ENCODE results near the gene RAB3C.

Gene RAB3C

GRCh38 chr5:58765058-58765457 is 182.2 kb downstream of the RAB3C start:
- Histone ChIP-seq H3K9me3 (ENCODE audit: insufficient read depth, low read depth, low read length) (no peaks in the 10 kb centered on the region), H2AFZ (ENCODE audit: low read length) (no peak overlapping the region), H3K4me2 (ENCODE audit: low read depth, low read length, poor library complexity, severe bottlenecking) (no peak overlapping the region), H3F3A (ENCODE audit: low read depth) (no peaks in the 10 kb centered on the region), H3K4me1 (ENCODE audit: insufficient read depth, low read length, poor library complexity, severe bottlenecking) (no peaks in the 10 kb centered on the region), H4K20me1 (ENCODE audit: insufficient read depth, low read length, poor library complexity, severe bottlenecking) (no peaks in the 10 kb centered on the region), H3K4me3 (ENCODE audit: low read length, poor library complexity, severe bottlenecking) (no peak overlapping the region), H3K36me3 (ENCODE audit: insufficient read depth, low read length) (no peaks in the 10 kb centered on the region), H3K27me3 (ENCODE audit: insufficient read depth, low read length, poor library complexity, severe bottlenecking) (no peaks in the 10 kb centered on the region), H3K79me2 (ENCODE audit: insufficient read depth, low read length) (no peaks in the 10 kb centered on the region), H3K9ac (ENCODE audit: low read depth, low read length, poor library complexity, severe bottlenecking) (no peak overlapping the region), H3K9me2 (replicated peaks; ENCODE audit: low read depth, low read length) (no peaks in the 10 kb centered on the region)
- no peak for TF ChIP-seq CTCF (conservative IDR thresholded peaks at IDR 0.05; ENCODE audit: low read length)
- no peak for TF ChIP-seq EZH2phosphoT487 (IDR thresholded peaks at IDR 0.05; ENCODE audit: borderline replicate concordance)

GRCh38 chr5:58767104-58767503 is 184.2 kb downstream of the RAB3C start:
- Histone ChIP-seq H3K9ac (ENCODE audit: low read depth, low read length, poor library complexity, severe bottlenecking) (no peak overlapping the region), H3K9me2 (replicated peaks; ENCODE audit: low read depth, low read length) (no peaks in the 10 kb centered on the region), H3K79me2 (ENCODE audit: insufficient read depth, low read length) (no peaks in the 10 kb centered on the region), H3K27me3 (ENCODE audit: insufficient read depth, low read length, poor library complexity, severe bottlenecking) (no peaks in the 10 kb centered on the region), H3F3A (ENCODE audit: low read depth) (no peaks in the 10 kb centered on the region), H4K20me1 (ENCODE audit: insufficient read depth, low read length, poor library complexity, severe bottlenecking) (no peaks in the 10 kb centered on the region), H2AFZ (ENCODE audit: low read length) (no peak overlapping the region), H3K9me3 (ENCODE audit: insufficient read depth, low read depth, low read length) (no peaks in the 10 kb centered on the region), H3K4me1 (ENCODE audit: insufficient read depth, low read length, poor library complexity, severe bottlenecking) (no peaks in the 10 kb centered on the region), H3K36me3 (ENCODE audit: insufficient read depth, low read length) (no peaks in the 10 kb centered on the region), H3K4me3 (ENCODE audit: low read length, poor library complexity, severe bottlenecking) (no peak overlapping the region), H3K4me2 (ENCODE audit: low read depth, low read length, poor library complexity, severe bottlenecking) (no peak overlapping the region)
- TF ChIP-seq CTCF (conservative IDR thresholded peaks at IDR 0.05; ENCODE audit: low read length) = no peak
- no peak for TF ChIP-seq EZH2phosphoT487 (IDR thresholded peaks at IDR 0.05; ENCODE audit: borderline replicate concordance)

GRCh38 chr5:58770136-58770535 is 187.3 kb downstream of the RAB3C start:
- Histone ChIP-seq H4K20me1 (ENCODE audit: insufficient read depth, low read length, poor library complexity, severe bottlenecking) (no peaks in the 10 kb centered on the region), H3K36me3 (ENCODE audit: insufficient read depth, low read length) (no peaks in the 10 kb centered on the region), H3K4me1 (ENCODE audit: insufficient read depth, low read length, poor library complexity, severe bottlenecking) (no peaks in the 10 kb centered on the region), H3K27me3 (ENCODE audit: insufficient read depth, low read length, poor library complexity, severe bottlenecking) (no peaks in the 10 kb centered on the region), H3F3A (ENCODE audit: low read depth) (no peaks in the 10 kb centered on the region), H3K4me2 (ENCODE audit: low read depth, low read length, poor library complexity, severe bottlenecking) (no peak overlapping the region), H3K4me3 (ENCODE audit: low read length, poor library complexity, severe bottlenecking) (no peak overlapping the region), H3K79me2 (ENCODE audit: insufficient read depth, low read length) (no peaks in the 10 kb centered on the region), H2AFZ (ENCODE audit: low read length) (no peak overlapping the region), H3K9ac (ENCODE audit: low read depth, low read length, poor library complexity, severe bottlenecking) (no peak overlapping the region), H3K9me3 (ENCODE audit: insufficient read depth, low read depth, low read length) (no peaks in the 10 kb centered on the region), H3K9me2 (replicated peaks; ENCODE audit: low read depth, low read length) (no peaks in the 10 kb centered on the region)
- TF ChIP-seq EZH2phosphoT487 (IDR thresholded peaks at IDR 0.05; ENCODE audit: borderline replicate concordance) = no peak
- TF ChIP-seq CTCF (conservative IDR thresholded peaks at IDR 0.05; ENCODE audit: low read length) = no peak
